Left renal pelvis (tissue), 4 donors: ENCODE results near the gene SCNN1B. TPM values are rescaled to one million over a fixed set of nuclear protein-coding genes. Genes with fewer than 3 reads are reported as not detected.
"Not testable (repeated sequence)": the region's sequence is repeated elsewhere in the genome, so short reads cannot be mapped to it uniquely, and the experiment has no call there.

ENCODE experiments used
- DNase-seq, 4 donors: peaks; one replicate each; pipeline ENCODE4 v3.0.0-alpha.2; 2013; ENCODE audit warnings: low read depth in 4 of 4, low spot score in 3 of 4
- polyA plus RNA-seq, 4 donors: library from polyadenylated mRNA; unstranded; fragments of 120-200 nt; gene quantifications; one replicate each; pipeline ENCODE4 v1.2.1, GENCODE V29; 2013; ENCODE audit not compliant: insufficient read length in 4 of 4

Gene SCNN1B
- polyA plus RNA-seq, 4 donors, result 0.53 to 26.5 (median 18.8) TPM

DNA sequence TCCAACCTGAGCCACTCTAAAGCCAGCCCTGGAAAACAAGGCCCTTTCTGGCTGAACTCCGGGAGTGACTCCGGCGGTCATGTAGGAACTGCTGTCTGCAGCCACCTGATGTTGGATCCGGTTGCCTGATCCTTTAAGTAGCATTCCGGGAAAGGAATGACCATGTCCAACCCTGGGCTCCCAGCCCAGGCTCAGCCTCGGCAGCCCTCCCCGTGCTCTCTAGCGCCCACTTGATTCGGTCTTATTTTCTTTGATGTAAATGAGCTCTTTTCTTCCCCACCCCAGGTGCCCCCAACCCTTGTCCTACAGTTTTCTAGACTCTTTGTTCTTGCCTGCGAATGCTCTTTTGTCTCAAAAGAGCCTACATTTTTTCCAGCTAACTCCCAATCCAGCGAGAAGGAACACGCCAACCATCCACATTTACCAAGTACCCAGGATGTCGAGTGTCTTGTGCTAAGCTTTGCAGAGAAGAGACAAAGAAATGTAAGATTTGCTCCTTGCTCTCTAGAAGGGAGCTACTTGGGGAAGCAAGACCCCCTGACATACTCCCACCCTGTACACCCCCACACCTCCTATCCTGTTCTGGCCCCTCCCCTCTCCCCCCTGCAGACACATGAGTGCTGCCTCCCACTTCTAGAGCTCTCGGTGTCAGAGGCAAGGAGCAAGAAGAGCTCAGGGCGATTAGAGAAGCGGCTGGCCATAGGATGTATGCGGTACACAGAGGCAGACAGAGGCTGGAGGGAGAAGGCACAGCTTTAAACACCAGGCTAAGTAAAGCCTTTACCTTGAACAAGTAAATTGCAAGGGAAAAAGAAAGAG, 97.1 kb downstream of the SCNN1B start:
- DNase-seq, result peak in 2 of 4 donors; percentile 27 to 46

GRCh38 chr16:23400447-23400846, 98.3 kb downstream of the SCNN1B start:
- DNase-seq, result not testable (repeated sequence)

- DNase-seq, result no peak
Observed at GRCh38 chr16:23401139-23401538, 99.0 kb downstream of the SCNN1B start.

DNA sequence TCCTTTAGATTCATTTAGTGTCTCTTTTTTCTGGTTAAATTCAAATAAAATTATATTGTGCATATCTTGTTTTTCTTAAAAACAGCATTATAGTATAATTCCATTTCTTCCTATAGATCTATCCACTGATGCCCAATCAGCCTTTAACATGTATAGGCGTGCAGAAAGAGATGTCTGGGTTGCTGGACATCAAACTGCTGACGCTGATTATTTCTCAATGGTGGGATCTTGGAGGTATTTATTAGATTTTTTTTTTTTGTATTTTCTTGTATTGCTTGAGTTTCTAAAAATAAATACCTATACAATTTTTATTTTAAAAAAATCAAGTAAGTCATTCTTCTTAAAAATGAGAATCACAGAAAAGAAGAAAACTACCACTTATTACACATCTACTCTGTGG, 100.0 kb downstream of the SCNN1B start:
- no peak for DNase-seq

- no peak for DNase-seq
Observed at GRCh38 chr16:23403547-23403946, 101.4 kb downstream of the SCNN1B start.

DNA sequence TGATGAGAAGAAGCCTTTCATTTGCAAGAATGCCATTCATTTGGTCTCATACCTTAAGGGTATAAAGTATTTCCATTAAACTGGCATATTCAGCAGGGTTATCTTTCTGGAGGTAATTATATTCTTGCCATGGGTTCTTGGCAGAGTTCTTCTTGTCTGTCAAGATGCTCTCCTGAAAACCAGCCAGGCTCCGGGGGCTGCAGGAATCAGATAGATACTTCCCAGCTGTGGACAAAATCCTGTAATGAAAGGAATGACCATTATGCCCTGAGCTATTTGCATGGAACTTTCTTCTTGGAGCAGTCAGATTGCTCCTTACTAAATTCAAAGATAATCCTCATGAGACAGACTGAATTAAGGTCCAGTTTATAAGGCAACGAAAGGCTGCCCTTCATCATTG, 103.9 kb downstream of the SCNN1B start:
- DNase-seq, result no peak

DNA sequence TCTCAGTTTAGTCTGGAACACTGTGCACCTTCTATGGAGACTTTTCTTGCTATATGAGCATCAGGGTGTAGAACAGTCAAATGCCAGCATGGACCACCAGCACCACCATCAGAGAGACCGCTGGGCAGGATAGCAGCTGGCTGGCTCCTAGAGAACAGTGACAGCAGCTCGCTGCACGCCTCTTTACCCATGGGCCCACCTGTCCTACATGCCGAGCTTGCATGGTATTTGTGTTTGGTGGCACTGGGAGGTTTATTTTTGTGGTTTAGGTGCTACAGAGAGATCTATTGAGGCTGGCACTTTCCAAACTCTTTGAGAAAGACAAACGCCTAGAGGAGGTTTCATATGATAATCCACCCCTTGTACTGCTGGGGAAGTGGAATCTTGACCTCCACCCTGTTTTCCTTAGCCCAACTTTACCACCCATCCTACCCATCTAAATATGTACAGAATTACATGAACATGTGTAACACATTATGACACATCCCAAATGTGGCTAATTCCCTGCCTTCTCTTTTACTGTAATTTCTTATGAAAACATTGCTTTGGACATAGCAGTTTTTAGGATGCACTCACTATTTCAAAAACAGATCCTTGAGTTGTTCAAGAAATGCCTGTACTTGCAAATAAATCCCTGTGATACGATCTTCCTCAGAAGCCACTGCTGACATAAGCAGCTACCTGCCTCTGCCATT, 104.6 kb downstream of the SCNN1B start:
- DNase-seq, result no peak

GRCh38 chr16:23407436-23408127, 105.5 kb downstream of the SCNN1B start:
- no peak for DNase-seq

GRCh38 chr16:23408242-23408822, 106.2 kb downstream of the SCNN1B start:
- DNase-seq, result no peak

DNA sequence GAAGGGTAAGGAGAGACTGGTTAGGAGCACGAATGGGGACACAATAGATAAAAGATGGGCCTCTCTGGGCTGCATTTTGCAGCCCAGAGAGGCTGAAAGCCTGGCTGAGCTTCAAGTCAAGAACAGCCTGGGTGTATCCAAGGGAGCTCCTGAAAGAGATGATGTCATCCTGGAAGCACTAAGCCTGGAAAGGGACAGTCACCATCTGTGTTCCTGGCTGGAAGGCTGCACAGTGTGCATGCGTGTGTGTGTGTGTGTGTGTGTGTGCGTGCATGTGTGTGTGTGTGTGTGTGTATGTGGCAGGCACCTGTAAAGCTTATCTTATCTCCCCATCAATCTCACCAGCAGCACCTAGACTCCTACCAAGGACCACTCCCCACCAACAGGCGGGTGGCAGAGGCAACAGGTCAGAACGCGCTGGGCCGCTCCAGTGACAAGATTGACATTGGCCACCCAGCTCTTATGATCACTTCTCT, 106.8 kb downstream of the SCNN1B start:
- no peak for DNase-seq

GRCh38 chr16:23409522-23409921, 107.4 kb downstream of the SCNN1B start:
- no peak for DNase-seq

DNA sequence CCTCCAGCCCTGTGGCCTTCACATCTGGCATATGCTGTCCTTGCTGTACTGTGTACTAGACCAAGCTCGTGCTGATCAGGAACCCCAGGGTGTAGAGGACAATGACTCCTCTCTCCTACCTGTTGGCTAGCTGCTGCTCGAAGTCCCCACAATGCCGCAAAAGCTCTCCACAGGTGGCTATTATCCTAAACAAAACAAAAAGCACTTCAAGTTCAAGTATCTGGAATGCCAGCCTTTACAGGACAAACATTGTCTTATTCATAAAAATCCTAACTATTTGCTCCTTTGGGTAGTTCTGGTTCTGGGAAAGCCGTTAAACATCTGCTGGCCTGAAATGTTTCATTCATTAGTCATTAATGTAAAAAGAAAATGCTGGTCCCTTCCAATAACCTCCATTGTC, 108.1 kb downstream of the SCNN1B start:
- no peak for DNase-seq

GRCh38 chr16:23414731-23415130, 112.6 kb downstream of the SCNN1B start:
- DNase-seq, result no peak

GRCh38 chr16:23416816-23417215, 114.7 kb downstream of the SCNN1B start:
- DNase-seq, result no peak

- DNase-seq, result no peak
Observed at GRCh38 chr16:23420011-23420410, 117.9 kb downstream of the SCNN1B start.

GRCh38 chr16:23423496-23424049, 121.5 kb downstream of the SCNN1B start:
- DNase-seq, result no peak

DNA sequence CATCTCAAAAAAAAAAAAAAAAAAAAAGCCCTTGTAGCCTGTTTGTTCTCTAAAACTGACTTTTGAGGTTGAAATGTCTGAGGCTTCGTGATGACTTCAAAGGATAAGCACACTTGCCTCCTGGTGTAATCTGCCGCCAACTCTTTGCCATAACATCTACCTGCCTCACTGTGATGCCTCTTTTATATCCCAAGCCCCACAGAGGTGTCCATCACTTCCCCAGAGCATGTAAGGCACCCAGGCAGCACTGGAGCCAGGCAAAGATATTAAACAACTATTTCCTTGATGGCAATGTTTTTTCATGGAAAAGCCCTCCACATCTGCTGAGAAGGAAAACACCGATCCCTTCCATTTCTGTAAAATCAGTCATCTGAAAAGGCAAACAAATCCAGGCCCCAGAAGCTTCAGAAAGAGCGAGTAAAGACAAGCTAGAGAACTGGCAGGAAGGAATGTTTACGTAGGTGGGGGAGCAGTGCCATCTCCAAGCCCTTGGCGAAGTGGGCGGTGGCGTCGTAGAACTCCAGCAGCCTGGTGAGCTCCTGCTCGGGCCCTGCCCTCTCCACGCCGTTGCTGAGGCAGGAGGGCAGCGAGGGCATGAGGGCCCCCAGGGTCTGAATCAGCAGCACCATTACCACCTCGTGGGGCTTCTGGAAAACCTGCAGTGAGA, 122.3 kb downstream of the SCNN1B start:
- no peak for DNase-seq

- DNase-seq, result no peak
Observed at GRCh38 chr16:23428351-23428750, 126.2 kb downstream of the SCNN1B start.
